H54 (cell line): Measurements from ENCODE around the gene ZEB2.
A peak's percentile ranks its signal among the peaks of the same experiment; 100 is the strongest.

ENCODE experiments used
- DNase-seq: peaks from one replicate; pipeline ENCODE4 v3.0.0; 2011; ENCODE audit warnings: low spot score, mixed read lengths; ENCODE audit not compliant: insufficient read length
- FAIRE-seq: peaks from 3 replicates; lab custom pipeline; 2011; peaks lifted over from hg19 to GRCh38; lab: Jason Lieb, UNC
- POLR2A ChIP-seq: IDR thresholded peaks from 2 replicates; pipeline ENCODE4 v1.6.1; 2011; ENCODE audit warnings: low read depth, mild to moderate bottlenecking, low read length

ZEB2 gene

GRCh38 chr2:144445196-144445595 is 74.7 kb downstream of the ZEB2 start:
- no peak for DNase-seq
- FAIRE-seq = no peak
- no peak for TF ChIP-seq POLR2A

- DNase-seq (no peak), FAIRE-seq (no peak)
- no peak for TF ChIP-seq POLR2A
Measured at GRCh38 chr2:144443837-144444817, 75.8 kb downstream of the ZEB2 start.

GRCh38 chr2:144441711-144442141 is 78.2 kb downstream of the ZEB2 start:
- FAIRE-seq (peak; percentile 43), DNase-seq (no peak)
- TF ChIP-seq POLR2A = no peak

GRCh38 chr2:144439993-144440392 is 79.9 kb downstream of the ZEB2 start:
- no peak for TF ChIP-seq POLR2A
- DNase-seq (no peak), FAIRE-seq (no peak)

GRCh38 chr2:144438801-144439631 is 80.9 kb downstream of the ZEB2 start:
- FAIRE-seq = no peak
- no peak for TF ChIP-seq POLR2A
- DNase-seq = no peak

GRCh38 chr2:144437636-144438035 is 82.3 kb downstream of the ZEB2 start:
- FAIRE-seq (no peak), DNase-seq (no peak)

GRCh38 chr2:144434425-144435222 is 85.3 kb downstream of the ZEB2 start:
- no peak for FAIRE-seq
- no peak for DNase-seq
- no peak for TF ChIP-seq POLR2A

More at GRCh38 chr2:144437636-144438035, 82.3 kb downstream of the ZEB2 start:
- no peak for TF ChIP-seq POLR2A

DNA sequence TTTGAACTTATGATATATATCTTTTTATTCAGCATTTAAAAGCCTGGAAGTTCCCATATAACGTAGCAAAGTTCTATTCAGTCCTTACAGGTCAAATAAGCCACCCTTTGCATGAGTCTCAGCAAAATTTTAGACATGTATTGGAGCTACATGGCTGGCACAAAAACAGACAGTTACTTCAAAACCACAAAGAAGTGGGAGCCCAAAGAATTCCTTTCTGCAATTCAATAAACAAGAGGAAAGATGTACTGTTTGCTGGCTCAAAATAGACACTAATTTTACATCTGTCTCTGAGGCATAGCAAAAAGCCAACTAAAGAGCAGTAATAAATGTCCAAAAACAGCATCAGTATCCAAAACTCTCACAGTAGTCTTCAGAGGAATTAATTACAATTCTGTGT is 87.0 kb downstream of the ZEB2 start:
- DNase-seq (no peak), FAIRE-seq (no peak)
- no peak for TF ChIP-seq POLR2A

- FAIRE-seq (peak; percentile 64), DNase-seq (no peak)
- no peak for TF ChIP-seq POLR2A
Measured at GRCh38 chr2:144431998-144432397, 87.9 kb downstream of the ZEB2 start.

DNA sequence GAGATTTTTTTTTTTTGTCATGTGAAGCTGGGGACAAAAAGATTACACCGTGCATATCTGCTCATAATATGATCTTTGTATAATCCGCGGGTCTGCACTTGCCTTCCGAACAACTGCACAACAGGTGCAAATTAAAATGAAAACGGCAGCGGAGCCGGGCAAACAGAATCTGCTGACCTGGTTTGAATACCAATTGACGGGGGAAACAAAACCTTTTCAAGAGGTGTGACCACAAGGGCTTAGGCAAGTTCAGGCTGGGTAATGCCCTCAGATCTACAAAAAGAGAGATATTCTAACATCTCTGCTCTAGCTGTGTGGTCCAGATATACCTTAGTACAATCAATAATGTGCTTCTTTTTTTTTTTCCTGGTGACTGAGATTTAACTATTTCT is 88.5 kb downstream of the ZEB2 start:
- FAIRE-seq = no peak
- no peak for DNase-seq
- no peak for TF ChIP-seq POLR2A

- no peak for TF ChIP-seq POLR2A
- DNase-seq (no peak), FAIRE-seq (no peak)
Measured at GRCh38 chr2:144430722-144431391, 89.1 kb downstream of the ZEB2 start.

DNA sequence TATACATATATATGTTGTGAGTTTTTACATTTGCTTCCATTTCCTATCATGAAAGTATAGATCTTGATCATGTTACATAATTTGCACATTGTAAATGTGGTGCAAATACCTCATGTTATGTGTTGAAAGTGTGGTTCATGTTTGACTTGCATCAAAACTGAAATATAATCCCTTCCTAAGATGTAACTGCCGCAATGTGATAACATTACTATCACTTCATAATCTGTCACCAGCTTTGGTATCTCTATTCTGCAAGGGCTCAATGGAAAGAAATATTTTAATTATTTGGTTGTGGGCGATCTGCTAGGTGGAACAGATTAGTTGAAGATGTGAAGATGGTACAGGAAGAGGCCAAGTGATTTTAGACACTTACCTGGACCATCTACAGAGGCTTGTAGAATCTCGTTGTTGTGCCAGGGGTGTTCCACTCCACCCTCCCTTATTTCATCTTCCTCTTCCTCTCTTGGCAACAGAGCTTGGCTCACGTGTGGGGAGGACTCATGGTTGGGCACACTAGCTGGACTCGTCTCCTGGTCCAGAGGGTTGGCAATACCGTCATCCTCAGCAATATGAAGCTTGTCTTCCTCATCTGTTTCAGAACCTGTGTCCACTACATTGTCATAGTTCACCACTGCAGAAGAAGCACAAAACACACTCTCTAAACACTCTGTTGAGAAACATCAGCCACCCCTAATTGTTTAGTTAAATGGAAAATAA is 90.4 kb downstream of the ZEB2 start:
- no peak for FAIRE-seq
- DNase-seq = no peak
- no peak for TF ChIP-seq POLR2A
